Suprapubic skin (tissue), 3 donors: Measurements from ENCODE around the gene NEURL1.

Experiments
- CTCF ChIP-seq, 2 donors: fragments of 200-600 bp in 1 of 2; fragments of 450-650 bp in 1 of 2; sonication (generic) in 1 of 2; IDR thresholded peaks; one replicate each; pipeline ENCODE4 v1.5.1; 2016 to 2019; ENCODE audit warnings: antibody characterized with exemption in 2 of 2, mild to moderate bottlenecking in 1 of 2, moderate library complexity in 1 of 2
- EP300 ChIP-seq: sonication (generic); formaldehyde crosslinking; IDR thresholded peaks from one replicate; pipeline ENCODE4 v1.6.1; 2017; ENCODE audit warnings: antibody characterized with exemption
- POLR2A ChIP-seq, 2 donors: fragments of 450-650 bp; IDR thresholded peaks; one replicate each; pipeline ENCODE4 v1.6.1; 2017; ENCODE audit warnings: antibody characterized with exemption in 2 of 2, mild to moderate bottlenecking in 2 of 2, moderate library complexity in 2 of 2

- TF ChIP-seq POLR2A (IDR thresholded peaks at IDR 0.05) (no peak), EP300 (no peak), CTCF (IDR thresholded peaks at IDR 0.05) (no peak)
Observed at GRCh38 chr10:103559776-103560175, 66.3 kb downstream of the NEURL1 start.
